ENCODE results near the gene ZBTB2.

- TF ChIP-seq CTCF (IDR thresholded peaks at IDR 0.05) (no peak), POLR2A (IDR thresholded peaks at IDR 0.05) (no peak)
These were observed 34.2 kb upstream of the ZBTB2 start for GRCh38 chr6:151425561-151425960.
